Dermis microvascular lymphatic vessel endothelial cell (primary cell): ENCODE measurements around the gene SLC44A3. TPM values are rescaled to one million over a fixed set of nuclear protein-coding genes. Genes with fewer than 3 reads are reported as not detected.

Experiments used
- DNase-seq, 2 donors: peaks; one replicate each; pipeline versions ENCODE4 v3.0.0 to v3.0.0-alpha.2; 2010; ENCODE audit warnings: low read depth in 2 of 2
- total RNA-seq: library from RNA; depleted of rRNA; stranded (reverse); fragments of >200 nt; gene quantifications from 2 replicates; pipeline ENCODE4 v1.2.1, GENCODE V29; 2014

The SLC44A3 gene
- total RNA-seq, 1 donor from 2014 or later: 1.3 TPM

GRCh38 chr1:94906382-94906781 lies 86.2 kb downstream of the SLC44A3 start:
- DNase-seq: no peak

GRCh38 chr1:94907136-94907535 lies 87.0 kb downstream of the SLC44A3 start:
- DNase-seq: no peak

GRCh38 chr1:94908190-94908589 lies 88.0 kb downstream of the SLC44A3 start:
- DNase-seq: no peak

- no peak for DNase-seq
These were observed 88.8 kb downstream of the SLC44A3 start for GRCh38 chr1:94908965-94909364.

- no peak for DNase-seq
These were observed 89.3 kb downstream of the SLC44A3 start for GRCh38 chr1:94909486-94909885.

GRCh38 chr1:94912263-94913184 lies 92.4 kb downstream of the SLC44A3 start:
- no peak for DNase-seq

GRCh38 chr1:94917251-94917650 lies 97.1 kb downstream of the SLC44A3 start:
- DNase-seq: no peak

- no peak for DNase-seq
These were observed 99.3 kb downstream of the SLC44A3 start for GRCh38 chr1:94919241-94920030.

- peak in 1 of 2 donors; percentile 29 for DNase-seq
These were observed 99.9 kb downstream of the SLC44A3 start for GRCh38 chr1:94920061-94920460.

GRCh38 chr1:94921977-94922376 lies 101.8 kb downstream of the SLC44A3 start:
- no peak for DNase-seq

- DNase-seq: no peak
These were observed 102.7 kb downstream of the SLC44A3 start for GRCh38 chr1:94922761-94923331.

- DNase-seq: peak in 1 of 2 donors; percentile 38
These were observed 104.8 kb downstream of the SLC44A3 start for GRCh38 chr1:94925004-94925403.

GRCh38 chr1:94925561-94926125 lies 105.5 kb downstream of the SLC44A3 start:
- peak; percentile 51 to 81 for DNase-seq

- DNase-seq: peak in 1 of 2 donors; percentile 76
These were observed 106.2 kb downstream of the SLC44A3 start for GRCh38 chr1:94926126-94926914.

GRCh38 chr1:94926915-94927404 lies 106.8 kb downstream of the SLC44A3 start, which contains the start of gene CNN3:
CNN3 (minus strand) TSS chr1:94927110; CDS start chr1:94926894, 216 bp downstream.
- DNase-seq: peak; percentile 74 to 96

GRCh38 chr1:94927405-94928175 lies 107.4 kb downstream of the SLC44A3 start:
- DNase-seq: peak in 1 of 2 donors; percentile 37

- DNase-seq: no peak
These were observed 108.3 kb downstream of the SLC44A3 start for GRCh38 chr1:94928293-94928939.

- DNase-seq: no peak
These were observed 109.4 kb downstream of the SLC44A3 start for GRCh38 chr1:94929351-94930217.
